H1 (cell line): ENCODE results near the gene BTRC. TPM values are rescaled to one million over a fixed set of nuclear protein-coding genes. Genes with fewer than 3 reads are reported as not detected.
A peak's percentile ranks its signal among the peaks of the same experiment; 100 is the strongest.

Source experiments
- CTCF ChIA-PET: fragments of 300-600 bp; sonication (Branson Sonifier 250); formaldehyde crosslinking; loops from one replicate; lab custom pipeline; 2021; ENCODE audit not compliant: partially characterized antibody; lab: Charles Lee
- POLR2A ChIA-PET: fragments of 300-600 bp; sonication (Branson Sonifier 250); formaldehyde crosslinking; loops from one replicate; lab custom pipeline; 2021; ENCODE audit warnings: inconsistent platforms; ENCODE audit not compliant: partially characterized antibody; lab: Charles Lee
- DNase-seq, 2 experiments: peaks; one replicate each; pipeline versions ENCODE4 v3.0.0 to v3.0.0-alpha.2; 2010 to 2022; ENCODE audit warnings: low spot score in 2 of 2, low read depth in 1 of 2, mixed read lengths in 1 of 2
- FAIRE-seq: peaks from 2 replicates; lab custom pipeline; 2011; peaks lifted over from hg19 to GRCh38; lab: Jason Lieb, UNC
- H2AFZ ChIP-seq: 2 replicates; pipeline ENCODE4 v1.8.1; 2012; ENCODE audit warnings: low read length, inconsistent platforms
- H2AK5ac ChIP-seq: 2 replicates; pipeline ENCODE4 v1.6.1; 2013; ENCODE audit warnings: low read depth, low read length
- H2BK120ac ChIP-seq: replicated peaks from 2 replicates; pipeline ENCODE3; 2013; ENCODE audit warnings: low read depth, low read length, inconsistent platforms
- H2BK12ac ChIP-seq: 2 replicates; pipeline ENCODE4 v1.6.1; 2013; ENCODE audit warnings: low read depth, low read length
- H2BK15ac ChIP-seq: 2 replicates; pipeline ENCODE4 v1.6.1; 2013; ENCODE audit warnings: low read length
- H2BK20ac ChIP-seq: 2 replicates; pipeline ENCODE4 v1.6.1; 2013; ENCODE audit warnings: low read length
- H2BK5ac ChIP-seq: 2 replicates; pipeline ENCODE4 v1.6.1; 2013; ENCODE audit warnings: low read depth, low read length
- H3K14ac ChIP-seq: 2 replicates; pipeline ENCODE4 v1.6.1; 2013; ENCODE audit warnings: inconsistent platforms; ENCODE audit not compliant: insufficient read length
- H3K18ac ChIP-seq: 2 replicates; pipeline ENCODE4 v1.6.1; 2013; ENCODE audit warnings: low read length; ENCODE audit errors: extremely low read depth
- H3K23ac ChIP-seq: 2 replicates; pipeline ENCODE4 v1.6.1; 2013; ENCODE audit warnings: inconsistent platforms; ENCODE audit not compliant: insufficient read length
- H3K23me2 ChIP-seq: 2 replicates; pipeline ENCODE4 v1.6.1; 2013; ENCODE audit warnings: low read depth, low read length
- H3K27ac ChIP-seq: 2 replicates; pipeline ENCODE4 v1.6.1; 2011; ENCODE audit warnings: low read depth, low read length, inconsistent platforms
- H3K27me3 ChIP-seq, 4 experiments: replicated peaks in 1 of 4; 1 replicate in 1 of 4; 2 replicates in 3 of 4; pipeline versions ENCODE4 v1.6.1 to v1.8.1; 2011 to 2013; ENCODE audit warnings: low read length in 3 of 4, mild to moderate bottlenecking in 3 of 4, inconsistent platforms in 2 of 4, mixed read lengths in 2 of 4, moderate library complexity in 1 of 4; ENCODE audit not compliant: control insufficient read depth in 3 of 4, insufficient read depth in 3 of 4; ENCODE audit errors: extremely low read depth in 1 of 4
- H3K36me3 ChIP-seq, 4 experiments: 2 replicates each; pipeline versions ENCODE4 v1.6.1 to v1.8.1; 2011 to 2013; ENCODE audit warnings: mild to moderate bottlenecking in 4 of 4, low read length in 3 of 4, moderate library complexity in 2 of 4, control low read depth in 1 of 4, inconsistent platforms in 1 of 4; ENCODE audit not compliant: insufficient read depth in 4 of 4, control insufficient read depth in 2 of 4
- H3K4ac ChIP-seq: replicated peaks from 2 replicates; pipeline ENCODE3; 2013; ENCODE audit warnings: low read length, low read depth, mixed read lengths, inconsistent platforms; ENCODE audit not compliant: insufficient read length
- H3K4me1 ChIP-seq, 4 experiments: replicated peaks in 1 of 4; 1 replicate in 1 of 4; 2 replicates in 3 of 4; pipeline versions ENCODE4 v1.6.1 to v1.8.1; 2011 to 2013; ENCODE audit warnings: low read length in 3 of 4, inconsistent platforms in 2 of 4, mixed read lengths in 1 of 4; ENCODE audit not compliant: insufficient read depth in 4 of 4, control insufficient read depth in 3 of 4
- H3K4me2 ChIP-seq, 2 experiments: 2 replicates each; pipeline versions ENCODE4 v1.6.1 to v1.8.1; 2011 to 2013; ENCODE audit warnings: low read depth in 2 of 2, low read length in 2 of 2, control low read depth in 1 of 2, inconsistent platforms in 1 of 2, mild to moderate bottlenecking in 1 of 2; ENCODE audit not compliant: insufficient read depth in 1 of 2
- H3K4me3 ChIP-seq, 4 experiments: fragments of 200-600, 300-600 bp in 1 of 4; sonication (generic), shearing (Covaris generic), sonication (Bioruptor Twin) in 1 of 4; 2 replicates each; pipeline versions ENCODE4 v1.5.1 to v1.8.1; 2011 to 2016; ENCODE audit warnings: low read length in 4 of 4, low read depth in 3 of 4, control low read depth in 2 of 4, inconsistent platforms in 2 of 4, mild to moderate bottlenecking in 2 of 4, mixed read lengths in 1 of 4, moderate library complexity in 1 of 4; ENCODE audit not compliant: insufficient read depth in 2 of 4; ENCODE audit errors: extremely low read depth in 1 of 4
- H3K56ac ChIP-seq: replicated peaks from 2 replicates; pipeline ENCODE3; 2013; ENCODE audit warnings: low read depth, mild to moderate bottlenecking, mixed read lengths, low read length, inconsistent platforms; ENCODE audit not compliant: insufficient read length
- H3K79me1 ChIP-seq: 2 replicates; pipeline ENCODE4 v1.6.1; 2013; ENCODE audit warnings: low read depth, low read length, control low read depth
- H3K79me2 ChIP-seq, 2 experiments: 2 replicates each; pipeline versions ENCODE4 v1.6.1 to v1.8.1; 2012 to 2013; ENCODE audit warnings: low read length in 2 of 2, mild to moderate bottlenecking in 2 of 2, inconsistent platforms in 1 of 2; ENCODE audit not compliant: insufficient read depth in 2 of 2, control insufficient read depth in 1 of 2
- H3K9ac ChIP-seq, 4 experiments: replicated peaks in 1 of 4; 1 replicate in 1 of 4; 2 replicates in 3 of 4; pipeline versions ENCODE4 v1.6.1 to v1.8.1; 2011 to 2013; ENCODE audit warnings: low read depth in 3 of 4, low read length in 3 of 4, control low read depth in 2 of 4, mild to moderate bottlenecking in 2 of 4, moderate library complexity in 2 of 4, inconsistent platforms in 1 of 4; ENCODE audit errors: extremely low read depth in 1 of 4
- H3K9me3 ChIP-seq, 2 experiments: 2 replicates each; pipeline versions ENCODE4 v1.6.1 to v1.8.1; 2012 to 2013; ENCODE audit warnings: mild to moderate bottlenecking in 2 of 2, moderate library complexity in 2 of 2, control low read depth in 1 of 2, inconsistent platforms in 1 of 2, low read depth in 1 of 2, low read length in 1 of 2, mixed read lengths in 1 of 2; ENCODE audit not compliant: insufficient read depth in 2 of 2
- H4K20me1 ChIP-seq, 2 experiments: replicated peaks in 1 of 2; 2 replicates each; pipeline versions ENCODE3 to v1.8.1; 2011 to 2013; ENCODE audit warnings: inconsistent platforms in 2 of 2, low read length in 2 of 2, mild to moderate bottlenecking in 1 of 2; ENCODE audit not compliant: insufficient read depth in 2 of 2, control insufficient read depth in 1 of 2
- H4K5ac ChIP-seq: 2 replicates; pipeline ENCODE4 v1.6.1; 2013; ENCODE audit warnings: low read length, low read depth, mixed read lengths, inconsistent platforms; ENCODE audit not compliant: insufficient read length
- H4K8ac ChIP-seq: 2 replicates; pipeline ENCODE4 v1.8.0; 2013; ENCODE audit warnings: mild to moderate bottlenecking, moderate library complexity, low read length, inconsistent platforms; ENCODE audit not compliant: insufficient read depth; ENCODE audit errors: extremely low read depth
- H4K91ac ChIP-seq: replicated peaks from 2 replicates; pipeline ENCODE3; 2013; ENCODE audit warnings: low read length, mixed read lengths, inconsistent platforms; ENCODE audit not compliant: insufficient read length
- HDAC6 ChIP-seq: IDR thresholded peaks from one replicate; pipeline ENCODE4 v1.7.1; 2012; ENCODE audit warnings: low read depth, mild to moderate bottlenecking, inconsistent platforms, low read length, moderate library complexity
- TEAD4 ChIP-seq: IDR thresholded peaks from 2 replicates; pipeline ENCODE4 v1.6.1; 2012; ENCODE audit warnings: low read depth, low read length, inconsistent platforms, mixed read lengths
- WGBS, 2 experiments: shearing (Covaris generic) in 1 of 2; methylation state at CpG; one replicate each; pipeline versions ENCODE4 v1.1.6 to v1.1.7; 2013 to 2015; ENCODE audit warnings: low lambda C conversion rate in 2 of 2, mixed read lengths in 2 of 2, inconsistent platforms in 1 of 2, low coverage in 1 of 2, missing lambda C conversion rate in 1 of 2; ENCODE audit not compliant: insufficient replicate concordance in 2 of 2, insufficient coverage in 1 of 2, insufficient read length in 1 of 2; ENCODE audit errors: extremely low coverage in 1 of 2, missing lambda C conversion rate in 1 of 2; 5-methylcytosine and 5-hydroxymethylcytosine counted together
- polyA plus RNA-seq, 7 experiments: library from polyadenylated mRNA; depleted of rRNA in 3 of 7; stranded (reverse) in 5 of 7; unstranded in 2 of 7; fragments of >200 nt in 5 of 7; fragments of 200-250 nt in 2 of 7; gene quantifications; 1 replicate in 5 of 7; 2 replicates in 1 of 7; 4 replicates in 1 of 7; pipeline versions ENCODE4 v1.2.1 to v1.2.3, GENCODE V29; 2011 to 2013; ENCODE audit warnings: missing spikeins in 2 of 7, mixed read lengths in 2 of 7
- total RNA-seq: library from RNA; stranded (reverse); fragmentation: NEBNext Ultra II Directional; extraction: Animal tissue kit (Norgen Biotek cat#: 25700); gene quantifications from 2 replicates; pipeline ENCODE4 v1.2.1, GENCODE V29; 2021

The BTRC gene
- total and polyA plus RNA-seq, 2 of the 8 experiments (the other 6 are each of a cell fraction or from before 2014, with no cell fraction given), result 9.9 to 24.7 TPM

DNA sequence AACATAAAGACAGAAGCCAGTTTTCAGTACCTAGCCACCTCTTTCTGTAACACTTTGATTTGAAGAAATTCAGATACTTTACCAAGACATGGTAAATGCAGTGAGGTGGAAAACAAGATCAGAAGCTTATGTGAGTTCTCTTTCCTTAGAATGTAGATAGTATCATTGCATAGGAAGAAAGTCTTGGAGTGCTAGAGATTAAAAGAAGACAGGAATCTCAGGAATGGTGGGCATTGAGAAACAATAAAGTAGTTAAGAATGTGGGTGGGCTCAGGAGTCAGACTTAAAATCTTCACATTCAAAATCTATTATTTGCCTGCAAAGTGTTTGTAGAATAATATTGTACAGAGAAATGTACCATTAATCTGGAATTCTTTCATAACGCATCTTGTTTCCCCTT is 175.2 kb downstream of the BTRC start:
- Histone ChIP-seq H3K9ac (no peak overlapping the region), H4K8ac (no peak overlapping the region), H3K18ac (no peak overlapping the region), H2BK5ac (no peak overlapping the region), H3K9me3 (no peaks in the 10 kb centered on the region), H3K56ac (peak overlapping the region; percentile 3), H2AFZ (no peak overlapping the region), H3K4ac (no peak overlapping the region), H3K23me2 (no peaks in the 10 kb centered on the region), H2BK15ac (no peak overlapping the region), H4K91ac (no peak overlapping the region), H2AK5ac (no peak overlapping the region), H3K79me1 (no peaks in the 10 kb centered on the region), H3K27me3 (no peaks in the 10 kb centered on the region), H4K20me1 (no peaks in the 10 kb centered on the region), H3K14ac (no peak overlapping the region), H2BK20ac (no peak overlapping the region), H3K79me2 (no peaks in the 10 kb centered on the region), H3K4me1 (peaks cover 0 to 6% (median 3%) of the 10 kb centered on the region in 4 experiments; a peak in 3 of 7 replicates), H3K27ac (no peak overlapping the region), H4K5ac (no peak overlapping the region), H2BK12ac (no peak overlapping the region; the same call in 1 of the 2 replicates), H3K4me3 (peak overlapping the region in 1 of 4 experiments; percentile 4; a peak in 1 of 8 replicates), H3K4me2 (no peak overlapping the region; a peak in 1 of 4 replicates), H3K36me3 (peaks cover 0 to 2% (median 0%) of the 10 kb centered on the region in 4 experiments; a peak in 1 of 8 replicates), H3K23ac (no peak overlapping the region), H2BK120ac (no peak overlapping the region)
- TF ChIP-seq HDAC6, result no peak
- peak; percentile 48; the same call in 1 of the 2 replicates for TF ChIP-seq TEAD4
- 73% methylated on average over 1 of the region's 1 CpG; no CpG with 5 or more reads in 1 of the 2 experiments for WGBS, 2 experiments
- FAIRE-seq, result no peak
- CTCF ChIA-PET, result interaction anchor here (0.6 to 10.1 kb wide), 10 partner anchors 8 to 362 kb away, joined by 3 to 60 read pairs (median 3); no protein-coding TSS in a partner anchor
- no peak for DNase-seq
- POLR2A ChIA-PET, result interaction anchor here (0.8 kb wide), 1 partner anchor 31 kb away, joined by 6 read pairs; no protein-coding TSS in a partner anchor
